Measurements from ENCODE around the gene HIC1. TPM values are rescaled to one million over a fixed set of nuclear protein-coding genes. Genes with fewer than 3 reads are reported as not detected.

The HIC1 gene
- total RNA-seq, 1 donor from 2014 or later = 0.37 TPM

DNA sequence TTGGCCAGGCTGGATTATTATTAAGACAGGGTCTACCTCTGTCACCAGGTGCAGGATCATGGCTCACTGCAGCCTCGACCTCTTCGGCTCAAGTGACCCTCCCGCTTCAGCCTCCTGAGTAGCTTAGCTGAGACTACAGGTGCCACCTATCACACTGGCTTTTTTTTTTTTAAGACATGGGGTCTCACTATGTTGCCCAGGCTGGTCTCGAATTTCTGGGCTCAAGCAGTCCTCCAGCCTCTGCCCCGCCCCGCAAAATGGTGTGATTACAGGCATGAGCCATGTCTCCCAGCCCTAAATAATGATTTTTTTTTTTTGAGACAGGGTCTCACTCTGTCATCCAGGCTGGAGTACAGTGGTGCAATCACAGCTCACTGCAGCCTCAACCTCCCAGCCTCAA is 7.3 kb upstream of the HIC1 start:
- Mint-ChIP-seq H3K4me1 (peaks cover 31% of the 10 kb centered on the region), H3K36me3 (ENCODE audit: low read depth) (peaks cover 7% of the 10 kb centered on the region), H3K27me3 (ENCODE audit: low read depth) (peaks cover 28% of the 10 kb centered on the region), H3K27ac (ENCODE audit: unreplicated experiment) (no peak overlapping the region), H3K4me3 (peak overlapping the region; percentile 29), H3K9me3 (no peaks in the 10 kb centered on the region)
- DNase-seq (ENCODE audit: low read depth, low spot score) = no peak
- TF ChIP-seq CTCF (conservative IDR thresholded peaks at IDR 0.05) = no peak

DNA sequence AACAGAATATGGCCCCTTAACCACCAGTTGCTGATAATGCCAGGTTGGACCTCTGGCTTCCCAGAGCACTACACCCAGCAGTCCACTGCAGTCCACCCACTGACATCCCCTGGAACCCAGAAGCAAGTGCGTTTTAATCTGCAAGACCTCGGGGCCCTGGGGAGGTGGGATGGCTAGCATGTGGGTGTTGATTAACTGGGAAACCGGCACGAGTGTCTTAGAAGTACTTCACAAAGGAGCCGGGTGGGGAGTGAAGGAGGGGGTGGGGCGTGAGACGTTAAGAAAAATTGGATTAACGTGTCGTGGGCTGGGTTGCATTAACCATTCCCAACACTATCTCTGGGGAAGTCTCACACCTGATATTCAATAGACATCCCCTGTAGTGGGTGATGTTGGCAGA is 6.1 kb upstream of the HIC1 start:
- Mint-ChIP-seq H3K4me3 (peak overlapping the region; percentile 90), H3K4me1 (peaks cover 29% of the 10 kb centered on the region), H3K36me3 (ENCODE audit: low read depth) (no peaks in the 10 kb centered on the region), H3K27me3 (ENCODE audit: low read depth) (peaks cover 36% of the 10 kb centered on the region), H3K27ac (ENCODE audit: unreplicated experiment) (no peak overlapping the region), H3K9me3 (no peaks in the 10 kb centered on the region)
- no peak for TF ChIP-seq CTCF (conservative IDR thresholded peaks at IDR 0.05)
- DNase-seq (ENCODE audit: low read depth, low spot score) = no peak

GRCh38 chr17:2049333-2050299 is 5.3 kb upstream of the HIC1 start:
- TF ChIP-seq CTCF (conservative IDR thresholded peaks at IDR 0.05) = no peak
- DNase-seq (ENCODE audit: low read depth, low spot score) = peak; percentile 73
- peaks cover 43% of the 10 kb centered on the region for H3K27me3 Mint-ChIP-seq (ENCODE audit: low read depth)
- no peak overlapping the region for H3K27ac Mint-ChIP-seq (ENCODE audit: unreplicated experiment)
- H3K36me3 Mint-ChIP-seq (ENCODE audit: low read depth) = no peaks in the 10 kb centered on the region
- peaks cover 27% of the 10 kb centered on the region for H3K4me1 Mint-ChIP-seq
- H3K9me3 Mint-ChIP-seq = no peaks in the 10 kb centered on the region
- peak overlapping the region; percentile 90 for H3K4me3 Mint-ChIP-seq

DNA sequence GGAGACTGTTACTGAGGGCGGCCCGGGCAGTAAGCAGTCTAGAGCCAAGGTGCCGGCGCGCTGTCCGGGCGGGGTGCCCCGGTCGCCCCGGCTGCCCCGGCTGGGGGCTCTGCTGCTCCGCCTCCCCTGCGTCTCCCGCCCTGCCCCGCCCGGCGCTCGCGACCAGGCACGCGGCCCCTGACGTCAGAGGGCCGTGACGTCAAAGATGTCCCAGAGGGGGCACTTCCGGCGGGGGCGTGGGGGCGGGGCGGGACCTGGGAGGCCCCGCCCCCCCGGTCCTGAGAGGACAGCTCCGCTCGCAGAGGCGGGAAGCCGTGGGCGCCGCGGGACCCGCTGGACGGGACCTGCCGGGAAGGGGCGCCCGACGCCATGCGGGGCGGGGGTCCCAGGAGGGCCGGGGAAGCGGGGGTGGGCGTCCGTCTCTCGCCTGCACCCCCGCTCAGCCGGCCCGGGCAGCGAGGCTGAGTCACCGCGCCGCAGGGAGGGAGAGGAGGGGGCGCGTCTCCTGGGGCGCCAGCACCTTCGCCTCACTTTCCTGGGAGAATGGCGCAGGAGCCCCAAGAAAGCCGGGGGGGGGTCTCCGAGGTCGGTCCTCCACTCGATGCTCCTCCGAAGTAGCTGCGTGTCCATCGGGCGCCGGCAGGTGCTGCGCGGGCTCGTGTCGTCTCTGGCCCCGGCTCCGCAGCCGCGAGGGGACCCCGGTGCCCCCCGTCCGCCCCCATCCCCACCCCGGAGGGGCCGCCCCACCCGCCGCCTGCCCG is 4.4 kb upstream of the HIC1 start:
- H3K27ac Mint-ChIP-seq (ENCODE audit: unreplicated experiment) = no peak overlapping the region
- H3K9me3 Mint-ChIP-seq = no peaks in the 10 kb centered on the region
- no peak overlapping the region for H3K4me3 Mint-ChIP-seq
- H3K27me3 Mint-ChIP-seq (ENCODE audit: low read depth) = peaks cover 47% of the 10 kb centered on the region
- H3K36me3 Mint-ChIP-seq (ENCODE audit: low read depth) = no peaks in the 10 kb centered on the region
- DNase-seq (ENCODE audit: low read depth, low spot score) = peak; percentile 53
- TF ChIP-seq CTCF (conservative IDR thresholded peaks at IDR 0.05) = peak; percentile 26
- peaks cover 24% of the 10 kb centered on the region for H3K4me1 Mint-ChIP-seq

GRCh38 chr17:2051061-2051932 is 3.6 kb upstream of the HIC1 start:
- no peaks in the 10 kb centered on the region for H3K9me3 Mint-ChIP-seq
- H3K36me3 Mint-ChIP-seq (ENCODE audit: low read depth) = no peaks in the 10 kb centered on the region
- H3K27me3 Mint-ChIP-seq (ENCODE audit: low read depth) = peaks cover 51% of the 10 kb centered on the region
- TF ChIP-seq CTCF (conservative IDR thresholded peaks at IDR 0.05) = no peak
- H3K4me3 Mint-ChIP-seq = peak overlapping the region; percentile 73
- peaks cover 24% of the 10 kb centered on the region for H3K4me1 Mint-ChIP-seq
- no peak overlapping the region for H3K27ac Mint-ChIP-seq (ENCODE audit: unreplicated experiment)
- DNase-seq (ENCODE audit: low read depth, low spot score) = no peak
